Activated CD4-positive, alpha-beta T cell treated with anti-CD3 and anti-CD28 coated beads, Interleukin-2, amount 10 ng/mL, durations not matched to agents 24 days and 14 days (primary cell): ENCODE results near the gene ULK4. TPM values are rescaled to one million over a fixed set of nuclear protein-coding genes. Genes with fewer than 3 reads are reported as not detected.

Experiments
- DNase-seq: peaks from one replicate; pipeline ENCODE4 v3.0.0; 2022
- H3K27ac Mint-ChIP-seq: one replicate; pipeline ENCODE4 v1.8.0; 2022; ENCODE audit warnings: mild to moderate bottlenecking, mixed read lengths
- H3K27me3 Mint-ChIP-seq: one replicate; pipeline ENCODE4 v1.8.0; 2022; ENCODE audit warnings: mixed read lengths
- H3K36me3 Mint-ChIP-seq: one replicate; pipeline ENCODE4 v1.8.0; 2022; ENCODE audit warnings: low read depth, mild to moderate bottlenecking, mixed read lengths
- H3K4me1 Mint-ChIP-seq: one replicate; pipeline ENCODE4 v1.8.0; 2021; ENCODE audit warnings: mixed read lengths
- H3K4me3 Mint-ChIP-seq: one replicate; pipeline ENCODE4 v1.8.0; 2022; ENCODE audit warnings: mild to moderate bottlenecking, moderate library complexity, mixed read lengths
- H3K9me3 Mint-ChIP-seq: one replicate; pipeline ENCODE4 v1.8.0; 2021; ENCODE audit warnings: mixed read lengths
- intact Hi-C: fragments of 100-400 bp; cut with micrococcal nuclease; formaldehyde crosslinking; loops from one replicate; pipeline ENCODE4 v1.15.1; 2023
- total RNA-seq: library from RNA; stranded (reverse); gene quantifications from 2 replicates; pipeline ENCODE4 v1.2.3, GENCODE V29; 2022

The ULK4 gene
- total RNA-seq, 1 donor from 2014 or later: 10.2 TPM

DNA sequence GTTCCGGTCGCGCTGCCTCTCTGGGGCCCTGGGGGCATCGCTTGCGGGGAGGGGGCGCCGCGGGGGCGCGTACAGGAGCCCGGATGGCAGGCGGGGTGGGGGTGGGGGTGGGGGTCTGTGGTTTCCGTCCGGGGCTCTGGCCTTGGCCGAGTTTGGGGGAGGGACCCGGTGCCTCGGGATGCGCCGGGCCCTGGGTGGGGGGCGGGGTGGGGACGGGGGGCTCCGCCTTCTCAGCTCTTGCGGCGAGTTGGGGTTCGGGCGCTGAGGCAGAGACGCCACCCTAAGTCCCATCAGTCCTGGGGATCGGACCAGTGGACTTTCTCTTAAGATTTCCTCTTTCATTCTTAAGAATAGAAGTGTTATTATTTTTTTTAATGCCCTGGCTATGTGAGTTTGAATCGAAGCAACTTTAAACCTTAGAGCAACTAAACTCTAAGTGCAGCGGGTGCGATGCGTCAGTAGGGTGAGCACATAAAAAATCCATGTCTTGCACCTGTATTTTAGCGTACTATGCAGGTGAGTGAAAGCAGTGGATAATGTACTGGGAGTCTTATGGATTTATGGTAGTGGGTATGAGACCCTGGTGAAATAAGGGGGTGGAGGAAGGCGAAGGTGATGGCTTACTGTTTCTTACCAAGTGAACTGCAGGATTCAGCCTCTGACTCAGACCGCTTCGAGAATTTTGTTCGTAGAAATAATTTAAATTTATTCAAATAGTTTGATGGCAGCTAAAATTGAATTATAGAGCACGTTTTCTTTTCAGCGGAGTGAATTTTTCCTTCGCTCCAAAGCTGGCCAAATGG lies 761.8 kb downstream of the ULK4 start:
- Mint-ChIP-seq H3K4me1 (peaks cover 27% of the 10 kb centered on the region), H3K36me3 (peaks cover 13% of the 10 kb centered on the region)
- intact Hi-C loops: loop anchor here (1.0 to 5.0 kb wide), 9 partner anchors 12 to 893 kb away; partner anchors contain the start of genes EIF1B, RPL14 and ZNF621

DNA sequence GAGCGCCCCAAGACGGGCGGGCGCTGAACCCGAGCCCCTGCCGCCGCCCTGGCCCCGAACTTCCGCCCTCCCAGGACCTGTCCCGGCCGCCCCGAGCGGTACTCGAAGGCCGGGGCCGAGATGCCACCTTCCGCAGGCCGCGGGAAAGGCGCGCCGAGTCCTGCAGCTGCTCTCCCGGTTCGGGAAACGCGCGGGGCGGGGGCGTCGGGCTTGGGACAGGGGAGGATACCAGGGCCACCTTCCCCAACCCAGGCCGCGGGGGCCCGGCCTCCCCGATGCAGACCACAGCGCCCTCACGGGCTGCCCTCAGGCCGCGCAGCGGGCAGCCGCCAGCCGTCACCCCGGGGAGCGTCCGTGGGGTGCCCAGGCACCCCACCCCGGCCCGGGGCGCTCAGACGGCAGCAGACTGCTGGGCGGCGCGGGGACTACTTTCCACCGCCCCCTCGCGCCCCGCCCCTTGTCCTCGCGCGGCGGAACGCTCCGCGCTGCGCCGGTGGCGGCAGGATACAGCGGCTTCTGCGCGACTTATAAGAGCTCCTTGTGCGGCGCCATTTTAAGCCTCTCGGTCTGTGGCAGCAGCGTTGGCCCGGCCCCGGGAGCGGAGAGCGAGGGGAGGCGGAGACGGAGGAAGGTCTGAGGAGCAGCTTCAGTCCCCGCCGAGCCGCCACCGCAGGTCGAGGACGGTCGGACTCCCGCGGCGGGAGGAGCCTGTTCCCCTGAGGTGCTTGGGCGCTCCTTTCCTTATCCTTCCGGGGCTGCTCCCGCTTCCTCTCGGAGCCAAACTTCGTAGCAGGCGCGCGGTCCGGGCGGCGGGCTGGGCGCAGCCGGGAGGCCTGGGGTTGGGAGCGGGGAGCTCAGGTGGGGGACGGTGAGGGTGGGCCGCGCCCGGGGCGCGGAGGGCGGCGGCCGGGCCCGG lies 762.7 kb downstream of the ULK4 start, which contains the start of gene CTNNB1:
Gene CTNNB1, plus strand, starts transcription at position 556 of the 916 bp plus-strand sequence. CDS start 24,564 bp downstream, outside the sequence.
- Mint-ChIP-seq H3K4me3 (peak within 1 kb of the TSS; percentile 96), H3K27me3 (peaks cover 21% of the 10 kb centered on the region), H3K4me1 (peaks cover 24% of the 10 kb centered on the region), H3K27ac (peak within 1 kb of the TSS; percentile 96), H3K36me3 (peaks cover 12% of the 10 kb centered on the region), H3K9me3 (no peaks in the 10 kb centered on the region)
- peak; percentile 97 for DNase-seq
- intact Hi-C loops: loop anchor here (1.0 to 5.0 kb wide), 5 partner anchors 11 to 892 kb away; partner anchors contain the start of genes EIF1B and RPL14

More for the DNA sequence above, 761.8 kb downstream of the ULK4 start:
- peak; percentile 79 for DNase-seq
- H3K27me3 Mint-ChIP-seq: peaks cover 17% of the 10 kb centered on the region
- H3K9me3 Mint-ChIP-seq: no peaks in the 10 kb centered on the region
- peak overlapping the region; percentile 96 for H3K4me3 Mint-ChIP-seq
- peak overlapping the region; percentile 95 for H3K27ac Mint-ChIP-seq

DNA sequence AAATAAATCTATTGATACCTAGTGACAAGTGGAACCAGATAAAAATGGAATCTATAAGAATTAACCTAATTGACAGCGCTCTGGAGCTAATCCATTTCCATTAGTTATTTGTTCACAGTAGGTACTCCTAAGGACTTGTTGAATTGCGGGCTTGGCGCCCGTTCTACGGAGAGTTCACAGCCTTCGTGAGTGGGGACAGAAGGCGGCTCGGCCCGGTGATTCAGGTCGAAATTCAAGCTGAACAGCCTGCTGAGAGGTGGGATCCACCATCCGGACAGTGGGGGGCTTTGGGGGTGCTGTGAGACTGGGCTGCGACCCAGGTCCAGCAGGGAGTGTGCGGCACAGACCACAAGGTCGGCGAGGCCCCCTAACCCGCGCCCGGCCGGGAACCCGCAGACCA lies 763.4 kb downstream of the ULK4 start:
- H3K4me1 Mint-ChIP-seq: peaks cover 24% of the 10 kb centered on the region
- H3K36me3 Mint-ChIP-seq: peaks cover 12% of the 10 kb centered on the region
- intact Hi-C loops: loop anchor here (5.0 kb wide), 3 partner anchors 81 to 891 kb away; partner anchors contain the start of genes EIF1B and RPL14
- H3K4me3 Mint-ChIP-seq: peak overlapping the region; percentile 95
- DNase-seq: no peak
- H3K27me3 Mint-ChIP-seq: peaks cover 23% of the 10 kb centered on the region
- H3K9me3 Mint-ChIP-seq: no peaks in the 10 kb centered on the region
- H3K27ac Mint-ChIP-seq: peak overlapping the region; percentile 81

DNA sequence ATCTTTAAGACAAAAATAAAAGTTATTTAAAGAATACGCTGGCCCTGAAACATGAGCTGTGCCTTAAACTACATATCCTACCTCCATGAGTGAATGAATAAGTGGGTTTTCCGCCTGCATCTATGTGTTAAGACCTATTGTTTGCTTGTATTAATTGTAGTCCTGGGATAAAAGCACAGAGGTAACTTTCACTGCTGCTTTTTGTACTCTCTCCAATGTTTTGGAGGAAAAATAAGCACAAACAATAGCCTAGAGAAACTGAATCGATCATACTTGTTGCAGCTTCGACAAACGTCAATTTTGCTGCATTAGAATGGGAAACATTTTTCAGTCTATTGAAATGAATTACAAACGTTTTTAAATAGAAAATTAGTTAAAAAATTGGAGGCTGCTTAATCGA lies 763.9 kb downstream of the ULK4 start:
- peaks cover 11% of the 10 kb centered on the region for H3K36me3 Mint-ChIP-seq
- peaks cover 23% of the 10 kb centered on the region for H3K4me1 Mint-ChIP-seq

More for the DNA sequence above, 763.9 kb downstream of the ULK4 start:
- Mint-ChIP-seq H3K27ac (no peak overlapping the region), H3K4me3 (no peak overlapping the region), H3K27me3 (peaks cover 24% of the 10 kb centered on the region), H3K9me3 (no peaks in the 10 kb centered on the region)
- no peak for DNase-seq
- intact Hi-C loops: loop anchor here (5.0 kb wide), 3 partner anchors 81 to 891 kb away; partner anchors contain the start of genes EIF1B and RPL14

Other genes with a start within 250 kb of the ULK4 start
- 35.4 and 35.9 TPM in 2 replicates for gene TRAK1, start 129.3 kb upstream of the ULK4 start, total RNA-seq